ENCODE results near the gene SUCLG2.

The SUCLG2 gene

DNA sequence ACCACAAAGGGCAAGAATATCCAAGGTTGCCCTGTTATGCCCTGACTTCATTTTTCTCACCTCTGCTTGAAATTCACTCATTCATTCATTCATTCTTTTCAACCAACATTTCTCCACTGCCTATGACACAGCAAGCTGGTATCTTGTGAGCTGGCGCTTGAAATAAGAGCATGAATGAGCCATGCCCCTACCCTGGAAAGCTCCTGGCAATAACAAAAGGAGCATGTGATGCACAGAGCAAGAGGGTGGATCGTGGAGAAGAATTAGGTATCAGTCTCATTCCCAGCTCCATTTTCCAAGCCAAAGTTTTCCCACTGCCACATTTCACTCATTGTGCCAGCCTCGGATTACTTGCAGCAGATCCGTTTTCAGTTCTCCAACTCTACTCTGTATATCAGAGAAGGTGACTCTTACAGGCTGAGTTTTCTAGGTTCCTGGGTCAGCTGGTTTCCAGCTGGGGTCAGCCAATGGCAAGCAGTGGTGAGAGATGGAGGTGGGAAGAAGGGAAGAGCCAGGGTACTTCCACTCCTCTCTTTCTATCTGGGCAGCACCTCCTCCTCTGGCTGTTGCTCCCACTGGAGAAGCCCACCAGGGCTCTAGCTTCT, 144.8 kb downstream of the SUCLG2 start:
- DNase-seq (ENCODE audit: low spot score), result peak; percentile 76

GRCh38 chr3:67507584-67507983, 146.8 kb downstream of the SUCLG2 start:
- no peak for DNase-seq (ENCODE audit: low spot score)

GRCh38 chr3:67500709-67501108, 153.7 kb downstream of the SUCLG2 start:
- DNase-seq (ENCODE audit: low spot score), result no peak

DNA sequence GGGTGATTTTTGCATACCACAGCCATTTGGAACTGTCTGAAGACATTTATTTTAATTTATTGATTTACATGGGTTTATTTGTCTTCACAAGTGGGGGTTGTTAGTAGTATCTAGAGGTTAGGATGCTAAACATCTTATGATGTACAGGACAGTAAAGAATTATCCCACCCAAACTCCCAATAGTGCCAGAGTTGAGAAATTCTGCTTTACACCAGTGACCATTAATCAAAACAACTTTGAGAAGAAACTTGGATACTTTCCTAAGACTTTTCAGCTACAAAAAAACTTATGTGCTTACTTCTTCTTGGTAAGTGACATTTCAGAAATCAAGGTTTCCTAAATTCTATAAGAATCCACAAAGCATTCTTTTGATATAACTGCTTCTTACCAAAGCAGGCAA, 156.7 kb downstream of the SUCLG2 start:
- DNase-seq (ENCODE audit: low spot score), result no peak

DNA sequence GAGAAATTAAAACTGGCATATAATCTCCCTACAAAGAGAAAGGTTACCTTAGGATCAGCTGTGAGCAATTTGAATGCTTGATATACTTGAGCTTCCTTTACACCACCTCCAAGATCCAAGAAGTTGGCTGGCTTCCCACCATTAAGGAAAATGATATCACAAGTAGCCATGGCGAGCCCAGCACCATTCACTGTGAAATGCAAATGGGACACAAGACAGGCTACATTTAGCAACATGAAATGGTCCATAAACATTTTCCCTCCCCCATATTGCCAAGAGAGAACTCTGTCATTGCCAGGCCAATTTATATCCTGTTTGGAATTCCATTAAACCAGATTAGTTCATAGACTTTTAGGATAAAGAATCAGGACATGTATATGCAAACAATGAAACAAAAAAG, 158.7 kb downstream of the SUCLG2 start:
- no peak for DNase-seq (ENCODE audit: low spot score)

DNA sequence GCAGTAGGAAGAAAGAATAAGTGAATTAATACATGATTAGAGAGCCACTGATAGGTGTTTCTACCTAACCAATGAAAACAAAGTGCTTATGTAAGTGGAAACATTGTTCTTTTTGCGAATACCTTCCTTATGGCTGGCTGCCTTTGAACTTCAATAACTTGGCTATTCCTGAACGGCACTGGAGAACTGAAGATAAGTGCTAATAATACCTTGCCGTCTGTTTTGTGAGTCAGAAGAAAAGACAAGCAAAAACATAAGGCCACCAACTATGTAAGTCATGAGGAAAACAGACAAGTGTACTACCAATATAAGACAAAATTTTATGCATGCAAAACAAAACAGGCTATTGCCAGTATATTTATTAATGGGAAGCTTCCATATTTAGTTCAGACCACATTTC, 160.6 kb downstream of the SUCLG2 start:
- DNase-seq (ENCODE audit: low spot score), result no peak

DNA sequence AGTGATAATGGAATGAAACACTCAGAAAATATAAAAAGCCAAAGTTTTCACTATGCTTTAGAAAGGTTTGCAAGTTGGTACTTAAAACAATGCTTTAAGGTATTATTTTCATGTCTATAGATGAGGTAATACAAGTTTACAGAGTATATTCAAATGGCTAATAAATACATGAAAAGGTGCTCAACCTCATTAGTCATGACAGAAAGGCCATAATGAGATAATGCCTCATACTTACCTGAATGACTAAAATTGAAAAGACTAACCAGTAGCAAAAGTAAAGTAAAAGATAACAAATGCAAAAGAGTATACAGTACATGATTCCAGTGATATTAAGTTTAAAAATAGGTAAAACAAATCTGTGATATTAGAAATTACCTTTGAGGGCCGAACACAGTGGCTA, 163.8 kb downstream of the SUCLG2 start:
- no peak for DNase-seq (ENCODE audit: low spot score)

DNA sequence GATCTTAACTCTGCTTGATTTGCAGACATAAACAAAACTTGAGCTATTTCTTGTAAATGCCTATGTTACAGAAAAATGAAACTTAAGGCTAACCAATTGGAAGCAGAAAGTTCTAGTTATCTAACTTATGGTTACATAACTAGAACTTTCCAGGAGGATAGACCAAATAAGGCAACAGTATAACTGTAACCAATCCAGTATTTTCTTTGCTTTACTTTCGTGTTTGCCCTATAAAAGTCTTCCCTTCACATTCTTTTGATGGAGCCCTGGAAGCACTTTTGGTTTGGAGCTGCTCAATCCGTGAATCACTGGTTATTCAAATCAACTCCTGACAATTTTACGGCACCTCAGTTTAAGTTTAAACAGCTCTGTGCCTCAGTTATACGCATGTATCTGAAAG, 164.6 kb downstream of the SUCLG2 start:
- no peak for DNase-seq (ENCODE audit: low spot score)

DNA sequence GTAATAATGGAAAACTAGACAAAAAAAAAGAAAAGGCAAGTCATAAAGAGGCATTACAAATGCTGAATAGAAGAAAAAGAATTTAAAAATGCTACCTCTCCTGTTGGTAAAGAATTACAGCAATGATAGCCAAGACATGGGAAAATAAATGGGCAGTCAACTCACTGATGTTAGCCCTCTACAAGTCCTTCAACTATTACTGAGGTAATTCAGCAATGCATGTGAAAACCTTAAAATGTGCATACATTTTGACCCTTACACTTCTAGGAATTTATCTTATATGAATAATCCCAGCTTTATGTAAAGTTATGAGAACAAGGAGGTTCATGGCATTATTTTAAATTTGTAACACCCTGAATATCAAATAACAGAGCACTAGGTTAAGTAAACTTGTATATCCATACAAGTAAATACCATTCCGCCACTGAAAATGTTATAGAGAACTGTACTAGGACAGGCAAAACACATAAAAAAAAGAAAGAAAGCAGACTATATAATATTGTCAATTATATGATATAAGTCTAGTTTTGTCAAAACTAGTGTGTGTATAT, 166.8 kb downstream of the SUCLG2 start:
- DNase-seq (ENCODE audit: low spot score), result no peak

DNA sequence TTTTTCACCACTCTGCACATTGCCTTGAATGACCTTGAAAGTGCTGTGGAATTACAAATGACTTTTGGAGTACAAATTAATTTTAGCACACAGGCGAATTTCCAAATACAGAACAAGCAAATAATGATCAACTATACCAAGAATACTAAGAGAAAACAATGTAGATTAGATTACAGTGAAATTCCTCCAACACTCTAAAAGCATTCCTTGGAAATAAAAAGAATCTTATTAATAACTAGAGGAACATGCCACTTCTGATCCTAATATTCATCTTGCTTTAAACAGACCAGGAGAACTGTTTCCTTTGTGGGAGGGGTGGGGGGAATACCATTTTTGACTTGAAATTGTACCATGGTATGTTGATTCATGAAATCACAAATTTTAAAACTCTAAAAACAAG, 167.5 kb downstream of the SUCLG2 start:
- DNase-seq (ENCODE audit: low spot score), result no peak

DNA sequence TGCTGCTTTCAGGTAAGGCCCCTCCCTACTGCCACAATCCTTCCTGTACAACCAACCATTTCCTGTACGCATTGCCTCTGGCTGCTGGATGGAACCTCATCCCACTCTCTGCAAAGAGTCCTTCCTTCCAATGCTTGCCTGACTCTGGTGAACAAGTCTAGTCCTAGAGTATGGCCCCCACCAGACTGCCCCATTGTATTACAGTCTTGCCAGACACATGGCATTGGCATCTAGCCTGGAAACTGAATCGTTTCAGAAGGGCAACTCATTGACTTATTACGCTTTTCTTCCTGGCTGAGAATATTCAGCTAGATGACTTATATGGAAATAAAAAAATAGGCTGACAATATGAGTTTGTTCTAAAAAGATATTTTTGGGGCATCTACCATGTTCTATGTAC, 170.3 kb downstream of the SUCLG2 start:
- no peak for DNase-seq (ENCODE audit: low spot score)

GRCh38 chr3:67481126-67481525, 173.3 kb downstream of the SUCLG2 start:
- no peak for DNase-seq (ENCODE audit: low spot score)

GRCh38 chr3:67478423-67478822, 176.0 kb downstream of the SUCLG2 start:
- DNase-seq (ENCODE audit: low spot score), result no peak

- no peak for DNase-seq (ENCODE audit: low spot score)
Measured at GRCh38 chr3:67474311-67474710, 180.1 kb downstream of the SUCLG2 start.

DNA sequence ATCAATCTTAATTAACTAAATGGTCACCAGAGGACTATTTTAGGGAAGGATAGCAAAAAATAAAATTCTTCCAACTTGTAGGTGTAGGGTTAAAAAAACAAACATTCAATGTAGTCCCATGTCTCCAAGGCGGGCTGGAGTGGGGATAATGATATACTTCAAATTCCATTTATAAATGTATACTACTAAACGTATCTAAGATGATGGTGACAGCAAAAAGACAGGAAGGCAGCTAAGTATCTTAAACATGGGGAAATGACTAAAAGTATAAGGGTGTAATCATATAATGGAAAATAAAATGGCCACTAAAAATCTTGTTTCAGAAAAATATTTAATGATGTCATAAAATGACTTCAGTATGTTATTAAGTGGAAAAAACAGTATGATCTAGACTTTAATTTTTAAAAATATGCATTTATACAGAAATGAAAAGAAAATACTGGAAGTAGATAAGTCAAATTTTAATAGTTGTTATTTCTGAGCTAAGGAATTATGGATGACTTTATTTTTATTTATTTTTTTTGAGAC, 181.7 kb downstream of the SUCLG2 start:
- DNase-seq (ENCODE audit: low spot score), result no peak

DNA sequence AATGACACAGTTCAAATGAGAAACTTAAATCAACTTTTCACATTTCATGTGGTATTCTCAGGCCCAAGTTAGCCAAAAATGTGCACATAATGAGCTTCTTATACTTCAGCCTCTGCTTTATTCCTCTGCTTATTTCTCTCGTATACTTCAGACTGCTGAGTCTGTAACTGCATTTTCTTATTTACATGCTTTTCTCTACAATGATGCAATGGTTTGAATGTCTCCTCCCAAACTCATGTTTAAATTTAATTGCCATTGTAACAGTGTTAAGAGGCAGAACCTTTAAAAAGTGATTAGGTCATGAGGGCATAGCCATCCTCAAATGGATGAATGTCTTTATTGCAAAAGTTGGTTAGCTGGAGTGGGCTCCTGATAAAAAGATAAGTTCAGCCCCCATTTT, 184.2 kb downstream of the SUCLG2 start:
- DNase-seq (ENCODE audit: low spot score), result no peak

- DNase-seq (ENCODE audit: low spot score), result no peak
Measured at GRCh38 chr3:67468511-67468910, 185.9 kb downstream of the SUCLG2 start.

DNA sequence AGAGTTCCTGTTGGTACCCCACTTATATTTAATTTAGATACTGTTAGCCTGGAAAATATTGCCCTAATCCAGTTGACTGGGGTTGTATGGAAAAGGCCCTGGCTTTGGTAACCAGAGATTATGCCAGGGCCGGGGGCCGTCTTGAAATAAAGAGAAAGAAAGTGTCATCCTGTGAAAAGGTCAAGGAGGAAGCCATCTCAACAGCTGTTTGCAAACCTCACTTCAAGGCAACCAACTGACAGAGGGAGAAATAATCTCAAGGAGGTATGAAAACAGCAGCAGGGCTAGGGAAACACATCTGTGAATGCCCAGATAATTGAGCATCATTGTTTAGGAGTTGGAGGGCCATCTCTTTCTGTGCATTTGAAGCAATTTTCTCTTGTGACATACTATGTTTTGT, 190.8 kb downstream of the SUCLG2 start:
- no peak for DNase-seq (ENCODE audit: low spot score)

GRCh38 chr3:67462187-67462586, 192.2 kb downstream of the SUCLG2 start:
- DNase-seq (ENCODE audit: low spot score), result no peak

- DNase-seq (ENCODE audit: low spot score), result no peak
Measured at GRCh38 chr3:67461667-67462142, 192.7 kb downstream of the SUCLG2 start.

DNA sequence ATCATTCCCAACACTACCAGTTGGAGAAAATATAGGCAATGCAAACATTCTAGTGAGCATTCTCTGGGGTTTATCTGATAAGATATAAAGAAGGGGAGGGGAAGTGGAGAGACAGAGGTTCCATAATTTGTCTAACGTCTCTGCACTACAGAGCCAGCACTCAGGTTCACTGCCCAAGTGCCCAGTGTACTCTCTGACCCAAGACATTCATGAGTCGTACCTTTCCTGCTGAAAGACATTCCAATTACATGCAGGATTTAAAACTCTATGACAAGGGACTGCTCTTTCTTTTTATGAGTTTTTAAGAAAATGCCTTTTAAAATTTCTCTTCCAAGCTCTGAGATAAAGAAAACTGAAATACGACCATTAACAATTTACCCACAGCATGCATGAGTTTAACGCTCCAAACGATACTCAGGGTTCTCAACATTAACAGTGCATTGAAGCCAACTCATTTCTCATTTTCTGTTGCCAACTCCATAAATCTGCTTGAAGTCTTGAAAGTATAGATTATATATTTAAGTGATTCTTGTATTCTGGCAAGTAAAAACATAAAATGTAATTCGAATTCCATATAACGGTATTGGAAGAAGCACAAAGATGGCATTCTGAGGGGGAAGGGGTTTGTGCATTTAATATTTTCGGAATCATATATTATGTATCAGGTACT, 193.4 kb downstream of the SUCLG2 start:
- DNase-seq (ENCODE audit: low spot score), result no peak

- no peak for DNase-seq (ENCODE audit: low spot score)
Measured at GRCh38 chr3:67459796-67460195, 194.6 kb downstream of the SUCLG2 start.

GRCh38 chr3:67458896-67459530, 195.4 kb downstream of the SUCLG2 start:
- DNase-seq (ENCODE audit: low spot score), result no peak

All from COLO829 (cell line).